Hepatocyte (in vitro differentiated cells): Measurements from ENCODE around the gene OVOL1.
A peak's percentile ranks its signal among the peaks of the same experiment; 100 is the strongest.

ENCODE experiments used
- CTCF ChIP-seq: fragments of 200-600 bp; sonication (generic); IDR thresholded peaks from 2 replicates; pipeline ENCODE4 v1.5.1; 2016; ENCODE audit warnings: antibody characterized with exemption, mild to moderate bottlenecking; ENCODE audit not compliant: poor library complexity
- EZH2 ChIP-seq: fragments of 200-600 bp; sonication (generic); IDR thresholded peaks from 2 replicates; pipeline ENCODE4 v1.6.1; 2016; ENCODE audit warnings: antibody characterized with exemption, mild to moderate bottlenecking, borderline replicate concordance
- EZH2phosphoT487 ChIP-seq: fragments of 200-600 bp; sonication (generic); IDR thresholded peaks from one replicate; pipeline ENCODE4 v1.6.1; 2018; ENCODE audit warnings: antibody characterized with exemption, mild to moderate bottlenecking, low read depth, moderate library complexity; ENCODE audit not compliant: unreplicated experiment, severe bottlenecking

- no peak for TF ChIP-seq EZH2
- TF ChIP-seq CTCF = peak; percentile 15
- TF ChIP-seq EZH2phosphoT487 = no peak
Measured at GRCh38 chr11:65781152-65781961, 5.5 kb upstream of the OVOL1 start.
